ENCODE results near the gene STARD3NL.
"Not testable (repeated sequence)": the region's sequence is repeated elsewhere in the genome, so short reads cannot be mapped to it uniquely, and the experiment has no call there.

STARD3NL gene

GRCh38 chr7:38178004-38178694 is at the start of gene STARD3NL:
TSS of gene STARD3NL (plus strand) at chr7:38178245. CDS start at chr7:38207505, 29,260 bp downstream.
- peak; percentile 53 to 99 (median 93) for DNase-seq

- DNase-seq = no peak
Measured at GRCh38 chr7:38129162-38129561, 48.9 kb upstream of the STARD3NL start.

- no peak for DNase-seq
Measured at GRCh38 chr7:38129579-38129978, 48.5 kb upstream of the STARD3NL start.

GRCh38 chr7:38138171-38138570 is 39.9 kb upstream of the STARD3NL start:
- no peak for DNase-seq

GRCh38 chr7:38141187-38141586 is 36.9 kb upstream of the STARD3NL start:
- no peak for DNase-seq

- no peak for DNase-seq
Measured at GRCh38 chr7:38142736-38143135, 35.3 kb upstream of the STARD3NL start.

- no peak for DNase-seq
Measured at GRCh38 chr7:38147005-38147404, 31.0 kb upstream of the STARD3NL start.

GRCh38 chr7:38151556-38151955 is 26.5 kb upstream of the STARD3NL start:
- DNase-seq = no peak

- no peak for DNase-seq
Measured at GRCh38 chr7:38153515-38153914, 24.5 kb upstream of the STARD3NL start.

GRCh38 chr7:38154278-38154677 is 23.8 kb upstream of the STARD3NL start:
- DNase-seq = no peak

- no peak for DNase-seq
Measured at GRCh38 chr7:38160003-38160571, 18.0 kb upstream of the STARD3NL start.

GRCh38 chr7:38162036-38162435 is 16.0 kb upstream of the STARD3NL start:
- DNase-seq = no peak

GRCh38 chr7:38163671-38164070 is 14.4 kb upstream of the STARD3NL start:
- DNase-seq = no peak

- no peak for DNase-seq
Measured at GRCh38 chr7:38168890-38169570, 9.0 kb upstream of the STARD3NL start.

- peak in 2 of 14 donors; percentile 7 to 15 for DNase-seq
Measured at GRCh38 chr7:38169847-38170246, 8.2 kb upstream of the STARD3NL start.

- no peak for DNase-seq
Measured at GRCh38 chr7:38171623-38172391, 6.2 kb upstream of the STARD3NL start.

GRCh38 chr7:38175547-38175946 is 2.5 kb upstream of the STARD3NL start:
- not testable (repeated sequence) for DNase-seq

GRCh38 chr7:38177621-38178003 is 433 bp upstream of the STARD3NL start:
- DNase-seq = no peak

- DNase-seq = peak in 2 of 14 donors; percentile 21 to 63
Measured at GRCh38 chr7:38178695-38179344, 775 bp downstream of the STARD3NL start.

GRCh38 chr7:38179776-38180226 is 1.8 kb downstream of the STARD3NL start:
- DNase-seq = no peak

GRCh38 chr7:38181111-38181510 is 3.1 kb downstream of the STARD3NL start:
- no peak for DNase-seq

GRCh38 chr7:38182450-38182849 is 4.4 kb downstream of the STARD3NL start:
- DNase-seq = no peak

Measured in C1 segment of cervical spinal cord (tissue), 14 donors.